ENCODE measurements around the gene ACSL1.

The ACSL1 gene

DNA sequence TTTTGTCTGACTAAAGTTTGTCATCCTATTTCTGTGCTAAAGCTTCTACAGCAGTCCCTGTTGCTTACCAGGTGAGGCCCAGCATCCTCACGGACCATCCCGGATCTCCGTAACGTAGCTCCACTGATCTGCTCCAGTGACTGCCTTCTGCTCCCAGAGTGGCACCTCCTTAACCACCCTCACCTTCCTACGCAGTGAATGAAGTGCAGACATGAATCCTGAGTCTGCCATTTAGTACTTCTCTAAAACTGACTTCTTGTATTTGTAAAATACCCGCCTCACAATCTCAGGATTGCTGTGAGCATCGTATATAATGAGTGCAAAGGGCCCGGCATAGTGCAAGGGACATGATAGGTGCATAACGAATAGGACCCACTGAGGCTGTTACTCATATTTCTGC lies 27.7 kb upstream of the ACSL1 start:
- no peak overlapping the region for H3K4me3 ChIP-seq (ENCODE audit: insufficient read depth, low read depth, low read length, poor library complexity, severe bottlenecking)
- no peak for DNase-seq
- H3K4me1 ChIP-seq (ENCODE audit: control insufficient read depth, insufficient read depth, low read length, poor library complexity, severe bottlenecking): no peaks in the 10 kb centered on the region

DNA sequence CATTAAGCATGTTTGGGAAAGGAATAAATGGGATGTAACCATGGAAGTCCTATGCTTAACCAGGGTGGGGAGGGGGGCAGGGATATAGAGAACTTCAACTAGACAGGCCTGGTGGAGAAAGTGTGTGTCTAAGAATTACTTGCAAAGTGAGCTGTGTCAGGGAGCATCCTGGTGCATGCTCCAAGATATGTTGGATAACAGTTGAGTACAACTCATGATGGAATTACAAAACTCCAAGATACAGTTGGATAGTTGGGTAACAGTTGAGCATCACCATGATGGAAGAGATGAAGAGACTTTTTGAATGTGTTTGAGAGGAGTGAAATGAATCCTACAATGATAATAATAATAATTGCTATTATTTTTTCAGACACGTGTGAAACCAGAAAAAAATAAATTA lies 26.1 kb upstream of the ACSL1 start:
- Histone ChIP-seq H3K27ac (ENCODE audit: insufficient read depth, low read length, poor library complexity, severe bottlenecking) (no peak overlapping the region), H3K4me3 (ENCODE audit: insufficient read depth, low read depth, low read length, poor library complexity, severe bottlenecking) (no peak overlapping the region), H3K36me3 (ENCODE audit: control insufficient read depth, insufficient read depth, low read length) (no peaks in the 10 kb centered on the region), H3K9me3 (ENCODE audit: control insufficient read depth, low read length) (no peaks in the 10 kb centered on the region), H3K4me1 (ENCODE audit: control insufficient read depth, insufficient read depth, low read length, poor library complexity, severe bottlenecking) (no peaks in the 10 kb centered on the region), H3K27me3 (replicated peaks; ENCODE audit: control insufficient read depth, insufficient read depth, low read length, poor library complexity, severe bottlenecking) (peaks cover 4% of the 10 kb centered on the region)
- no peak for DNase-seq

More for the DNA sequence above, 27.7 kb upstream of the ACSL1 start:
- Histone ChIP-seq H3K27me3 (replicated peaks; ENCODE audit: control insufficient read depth, insufficient read depth, low read length, poor library complexity, severe bottlenecking) (no peaks in the 10 kb centered on the region), H3K36me3 (ENCODE audit: control insufficient read depth, insufficient read depth, low read length) (no peaks in the 10 kb centered on the region), H3K9me3 (ENCODE audit: control insufficient read depth, low read length) (no peaks in the 10 kb centered on the region), H3K27ac (ENCODE audit: insufficient read depth, low read length, poor library complexity, severe bottlenecking) (no peak overlapping the region)

GRCh38 chr4:184851200-184851541 lies 25.4 kb upstream of the ACSL1 start:
- Histone ChIP-seq H3K27ac (ENCODE audit: insufficient read depth, low read length, poor library complexity, severe bottlenecking) (no peak overlapping the region), H3K4me3 (ENCODE audit: insufficient read depth, low read depth, low read length, poor library complexity, severe bottlenecking) (no peak overlapping the region), H3K27me3 (replicated peaks; ENCODE audit: control insufficient read depth, insufficient read depth, low read length, poor library complexity, severe bottlenecking) (peaks cover 6% of the 10 kb centered on the region), H3K9me3 (ENCODE audit: control insufficient read depth, low read length) (no peaks in the 10 kb centered on the region), H3K4me1 (ENCODE audit: control insufficient read depth, insufficient read depth, low read length, poor library complexity, severe bottlenecking) (no peaks in the 10 kb centered on the region), H3K36me3 (ENCODE audit: control insufficient read depth, insufficient read depth, low read length) (no peaks in the 10 kb centered on the region)
- no peak for DNase-seq

DNA sequence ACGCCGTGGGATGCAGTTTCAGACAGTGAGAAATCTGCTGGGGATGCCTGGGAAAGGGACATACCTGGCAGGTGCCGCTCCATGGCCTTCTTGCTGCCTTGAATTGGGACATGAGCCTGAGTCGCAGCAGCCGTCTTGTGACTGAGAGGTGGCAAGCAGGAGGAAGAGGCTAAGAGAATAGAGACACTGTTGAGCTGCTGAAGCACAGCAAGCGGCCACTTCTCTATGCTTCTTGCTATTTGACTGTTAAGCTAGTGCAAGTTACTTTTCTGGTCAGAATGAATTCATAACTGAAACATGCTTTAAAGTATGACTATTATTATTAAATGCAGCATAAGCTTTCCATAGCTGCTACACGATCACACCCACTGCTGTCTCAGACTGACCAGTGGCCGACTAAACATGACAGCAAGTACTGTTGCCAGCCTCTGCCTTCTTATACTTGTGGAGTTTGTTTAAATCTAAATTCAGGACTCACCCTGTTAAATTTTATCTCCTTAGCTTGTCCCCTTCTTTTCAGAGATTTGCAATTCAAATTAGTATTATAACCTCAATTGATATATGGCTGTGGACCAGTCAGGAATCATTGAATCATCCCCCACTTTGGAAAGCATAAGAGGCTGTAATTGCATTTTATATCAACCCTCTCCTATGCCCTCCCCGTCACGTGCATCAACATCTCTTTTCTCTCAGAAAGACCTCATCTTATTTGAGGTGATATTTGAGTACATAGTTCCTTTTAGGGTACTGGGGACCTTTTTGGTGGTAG lies 24.8 kb upstream of the ACSL1 start:
- Histone ChIP-seq H3K27me3 (replicated peaks; ENCODE audit: control insufficient read depth, insufficient read depth, low read length, poor library complexity, severe bottlenecking) (peaks cover 6% of the 10 kb centered on the region), H3K9me3 (ENCODE audit: control insufficient read depth, low read length) (no peaks in the 10 kb centered on the region), H3K27ac (ENCODE audit: insufficient read depth, low read length, poor library complexity, severe bottlenecking) (no peak overlapping the region), H3K36me3 (ENCODE audit: control insufficient read depth, insufficient read depth, low read length) (no peaks in the 10 kb centered on the region), H3K4me1 (ENCODE audit: control insufficient read depth, insufficient read depth, low read length, poor library complexity, severe bottlenecking) (no peaks in the 10 kb centered on the region), H3K4me3 (ENCODE audit: insufficient read depth, low read depth, low read length, poor library complexity, severe bottlenecking) (no peak overlapping the region)
- DNase-seq: no peak

DNA sequence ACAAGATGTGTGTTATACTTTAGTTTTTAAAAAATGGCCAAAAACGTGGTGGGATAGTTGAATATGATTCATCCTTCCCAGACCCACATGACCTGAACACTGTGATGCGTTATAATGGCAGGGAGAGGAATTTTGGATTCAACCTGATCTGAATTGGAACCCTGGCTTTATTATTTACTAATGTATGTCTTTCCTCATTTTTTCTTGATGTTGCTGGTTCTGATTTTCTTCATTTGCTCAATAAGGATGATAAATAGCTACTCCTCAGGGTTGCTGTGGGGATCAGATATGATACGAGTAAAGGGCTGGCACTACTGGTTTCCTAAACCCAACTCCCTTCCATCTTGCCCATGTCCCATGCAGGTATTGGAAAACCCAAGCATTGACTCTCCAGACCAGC lies 24.2 kb upstream of the ACSL1 start:
- Histone ChIP-seq H3K9me3 (ENCODE audit: control insufficient read depth, low read length) (no peaks in the 10 kb centered on the region), H3K36me3 (ENCODE audit: control insufficient read depth, insufficient read depth, low read length) (no peaks in the 10 kb centered on the region), H3K27ac (ENCODE audit: insufficient read depth, low read length, poor library complexity, severe bottlenecking) (no peak overlapping the region), H3K4me3 (ENCODE audit: insufficient read depth, low read depth, low read length, poor library complexity, severe bottlenecking) (no peak overlapping the region), H3K4me1 (ENCODE audit: control insufficient read depth, insufficient read depth, low read length, poor library complexity, severe bottlenecking) (no peaks in the 10 kb centered on the region), H3K27me3 (replicated peaks; ENCODE audit: control insufficient read depth, insufficient read depth, low read length, poor library complexity, severe bottlenecking) (peaks cover 6% of the 10 kb centered on the region)
- no peak for DNase-seq

DNA sequence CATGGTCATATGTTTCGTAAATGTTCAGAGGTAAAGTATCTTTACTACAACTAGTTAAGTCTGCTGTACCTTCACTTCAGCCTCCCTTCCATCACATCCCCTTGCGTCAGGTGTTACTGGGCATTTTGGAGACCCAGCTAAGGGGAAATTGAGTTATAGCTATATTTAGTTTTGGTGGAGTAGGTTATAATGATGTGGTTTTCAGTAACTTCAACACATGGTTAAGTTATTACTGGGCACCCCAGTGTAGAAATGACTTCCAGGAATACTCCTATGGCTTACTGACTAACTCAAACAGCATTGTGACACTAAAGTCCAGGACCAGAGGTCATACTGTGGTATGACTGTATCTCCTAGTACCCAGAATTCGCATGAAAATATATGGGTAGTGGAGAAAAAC lies 23.4 kb upstream of the ACSL1 start:
- peaks cover 6% of the 10 kb centered on the region for H3K27me3 ChIP-seq (replicated peaks; ENCODE audit: control insufficient read depth, insufficient read depth, low read length, poor library complexity, severe bottlenecking)
- no peak overlapping the region for H3K4me3 ChIP-seq (ENCODE audit: insufficient read depth, low read depth, low read length, poor library complexity, severe bottlenecking)
- no peak overlapping the region for H3K27ac ChIP-seq (ENCODE audit: insufficient read depth, low read length, poor library complexity, severe bottlenecking)
- no peaks in the 10 kb centered on the region for H3K9me3 ChIP-seq (ENCODE audit: control insufficient read depth, low read length)
- no peak for DNase-seq
- H3K4me1 ChIP-seq (ENCODE audit: control insufficient read depth, insufficient read depth, low read length, poor library complexity, severe bottlenecking): no peaks in the 10 kb centered on the region
- no peaks in the 10 kb centered on the region for H3K36me3 ChIP-seq (ENCODE audit: control insufficient read depth, insufficient read depth, low read length)

DNA sequence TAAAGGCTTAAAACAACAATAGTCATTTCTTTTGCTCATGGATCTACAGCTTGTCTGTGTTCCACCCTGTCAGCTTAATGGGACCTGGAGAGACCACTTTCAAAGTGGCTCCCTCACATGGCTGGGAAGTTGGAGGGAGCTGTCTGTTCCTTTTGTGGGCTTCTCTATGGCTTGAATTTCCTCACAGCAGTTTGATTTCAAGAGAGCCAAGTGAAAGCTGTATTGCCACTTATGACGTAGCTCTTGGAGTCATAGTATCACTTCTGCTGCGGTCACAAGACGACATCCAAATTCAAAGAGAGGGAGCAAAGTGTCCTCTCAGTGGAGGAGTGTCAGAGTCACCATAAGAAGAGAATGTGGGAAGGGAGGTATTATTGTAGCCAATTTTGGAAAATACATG lies 22.7 kb upstream of the ACSL1 start:
- Histone ChIP-seq H3K4me1 (ENCODE audit: control insufficient read depth, insufficient read depth, low read length, poor library complexity, severe bottlenecking) (no peaks in the 10 kb centered on the region), H3K27ac (ENCODE audit: insufficient read depth, low read length, poor library complexity, severe bottlenecking) (no peak overlapping the region), H3K9me3 (ENCODE audit: control insufficient read depth, low read length) (no peaks in the 10 kb centered on the region), H3K36me3 (ENCODE audit: control insufficient read depth, insufficient read depth, low read length) (no peaks in the 10 kb centered on the region), H3K4me3 (ENCODE audit: insufficient read depth, low read depth, low read length, poor library complexity, severe bottlenecking) (no peak overlapping the region), H3K27me3 (replicated peaks; ENCODE audit: control insufficient read depth, insufficient read depth, low read length, poor library complexity, severe bottlenecking) (peaks cover 6% of the 10 kb centered on the region)
- DNase-seq: no peak

- H3K4me3 ChIP-seq (ENCODE audit: insufficient read depth, low read depth, low read length, poor library complexity, severe bottlenecking): no peak overlapping the region
- DNase-seq: no peak
- no peaks in the 10 kb centered on the region for H3K4me1 ChIP-seq (ENCODE audit: control insufficient read depth, insufficient read depth, low read length, poor library complexity, severe bottlenecking)
- no peak overlapping the region for H3K27ac ChIP-seq (ENCODE audit: insufficient read depth, low read length, poor library complexity, severe bottlenecking)
- peaks cover 6% of the 10 kb centered on the region for H3K27me3 ChIP-seq (replicated peaks; ENCODE audit: control insufficient read depth, insufficient read depth, low read length, poor library complexity, severe bottlenecking)
- H3K9me3 ChIP-seq (ENCODE audit: control insufficient read depth, low read length): no peaks in the 10 kb centered on the region
- H3K36me3 ChIP-seq (ENCODE audit: control insufficient read depth, insufficient read depth, low read length): no peaks in the 10 kb centered on the region
Observed at GRCh38 chr4:184846531-184846930, 20.8 kb upstream of the ACSL1 start.

- Histone ChIP-seq H3K4me1 (ENCODE audit: control insufficient read depth, insufficient read depth, low read length, poor library complexity, severe bottlenecking) (no peaks in the 10 kb centered on the region), H3K27me3 (replicated peaks; ENCODE audit: control insufficient read depth, insufficient read depth, low read length, poor library complexity, severe bottlenecking) (peaks cover 6% of the 10 kb centered on the region), H3K27ac (ENCODE audit: insufficient read depth, low read length, poor library complexity, severe bottlenecking) (no peak overlapping the region), H3K4me3 (ENCODE audit: insufficient read depth, low read depth, low read length, poor library complexity, severe bottlenecking) (no peak overlapping the region), H3K9me3 (ENCODE audit: control insufficient read depth, low read length) (no peaks in the 10 kb centered on the region), H3K36me3 (ENCODE audit: control insufficient read depth, insufficient read depth, low read length) (no peaks in the 10 kb centered on the region)
- DNase-seq: no peak
Observed at GRCh38 chr4:184845367-184846021, 19.7 kb upstream of the ACSL1 start.

DNA sequence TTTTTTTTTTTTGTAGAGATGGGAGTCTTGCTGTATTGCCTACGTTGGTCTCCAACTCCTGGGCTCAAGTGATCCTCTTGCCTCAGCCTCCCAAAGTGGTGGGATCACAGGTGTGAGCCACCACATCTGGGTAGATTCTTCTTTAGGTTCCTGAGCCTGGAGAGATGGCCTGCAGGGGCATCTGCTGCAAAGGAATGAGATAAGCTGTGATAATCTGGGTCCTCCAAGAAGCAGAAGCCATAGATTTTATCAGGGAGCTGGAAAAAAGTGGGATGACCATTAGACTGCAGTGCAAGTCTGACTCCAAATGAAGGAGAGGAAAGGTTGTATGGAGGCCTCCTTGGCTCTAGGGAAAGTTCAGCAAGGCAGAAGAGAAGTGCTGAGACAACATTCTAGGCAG lies 19.0 kb upstream of the ACSL1 start:
- Histone ChIP-seq H3K4me1 (ENCODE audit: control insufficient read depth, insufficient read depth, low read length, poor library complexity, severe bottlenecking) (no peaks in the 10 kb centered on the region), H3K27me3 (replicated peaks; ENCODE audit: control insufficient read depth, insufficient read depth, low read length, poor library complexity, severe bottlenecking) (peaks cover 6% of the 10 kb centered on the region), H3K9me3 (ENCODE audit: control insufficient read depth, low read length) (no peaks in the 10 kb centered on the region), H3K36me3 (ENCODE audit: control insufficient read depth, insufficient read depth, low read length) (no peaks in the 10 kb centered on the region), H3K27ac (ENCODE audit: insufficient read depth, low read length, poor library complexity, severe bottlenecking) (no peak overlapping the region), H3K4me3 (ENCODE audit: insufficient read depth, low read depth, low read length, poor library complexity, severe bottlenecking) (no peak overlapping the region)
- DNase-seq: no peak

Data from effector memory CD4-positive, alpha-beta T cell (primary cell).